Activated CD4-positive, alpha-beta memory T cell treated with anti-CD3 and anti-CD28 coated beads for 36 hours (primary cell): ENCODE data around the gene RBM44. TPM values are rescaled to one million over a fixed set of nuclear protein-coding genes. Genes with fewer than 3 reads are reported as not detected.
"Not testable (repeated sequence)": the region's sequence is repeated elsewhere in the genome, so short reads cannot be mapped to it uniquely, and the experiment has no call there.

Source experiments
- CTCF ChIA-PET: fragments of 350-600 bp; sonication (Branson Sonifier 250); formaldehyde crosslinking; loops from one replicate; lab custom pipeline; 2021; ENCODE audit warnings: antibody characterized with exemption, inconsistent platforms; lab: Charles Lee
- POLR2A ChIA-PET: fragments of 350-600 bp; sonication (Branson Sonifier 250); formaldehyde crosslinking; loops from one replicate; lab custom pipeline; 2021; ENCODE audit warnings: antibody characterized with exemption; lab: Charles Lee
- DNase-seq: peaks from one replicate; pipeline ENCODE4 v3.0.0-alpha.2; 2020
- H3K27ac Mint-ChIP-seq: one replicate; pipeline ENCODE4 v1.8.0; 2021; ENCODE audit warnings: mixed read lengths
- H3K27me3 Mint-ChIP-seq: one replicate; pipeline ENCODE4 v1.8.0; 2021; ENCODE audit warnings: mixed read lengths
- H3K36me3 Mint-ChIP-seq: one replicate; pipeline ENCODE4 v1.8.0; 2021; ENCODE audit warnings: mixed read lengths
- H3K4me1 Mint-ChIP-seq: one replicate; pipeline ENCODE4 v1.8.0; 2021; ENCODE audit warnings: low read depth, mixed read lengths
- H3K4me3 Mint-ChIP-seq: one replicate; pipeline ENCODE4 v1.8.0; 2021; ENCODE audit warnings: mild to moderate bottlenecking, mixed read lengths
- H3K9me3 Mint-ChIP-seq: one replicate; pipeline ENCODE4 v1.8.0; 2021; ENCODE audit warnings: mixed read lengths
- intact Hi-C: fragments of 100-400 bp; cut with micrococcal nuclease; formaldehyde crosslinking; loops from one replicate; pipeline ENCODE4 v1.15.1; 2023
- total RNA-seq, 2 experiments: library from RNA; stranded (reverse); gene quantifications; one replicate each; pipeline ENCODE4 v1.2.3, GENCODE V29; 2021

The RBM44 gene
- total RNA-seq, 2 experiments from 2014 or later: 0.69 to 0.75 TPM

DNA sequence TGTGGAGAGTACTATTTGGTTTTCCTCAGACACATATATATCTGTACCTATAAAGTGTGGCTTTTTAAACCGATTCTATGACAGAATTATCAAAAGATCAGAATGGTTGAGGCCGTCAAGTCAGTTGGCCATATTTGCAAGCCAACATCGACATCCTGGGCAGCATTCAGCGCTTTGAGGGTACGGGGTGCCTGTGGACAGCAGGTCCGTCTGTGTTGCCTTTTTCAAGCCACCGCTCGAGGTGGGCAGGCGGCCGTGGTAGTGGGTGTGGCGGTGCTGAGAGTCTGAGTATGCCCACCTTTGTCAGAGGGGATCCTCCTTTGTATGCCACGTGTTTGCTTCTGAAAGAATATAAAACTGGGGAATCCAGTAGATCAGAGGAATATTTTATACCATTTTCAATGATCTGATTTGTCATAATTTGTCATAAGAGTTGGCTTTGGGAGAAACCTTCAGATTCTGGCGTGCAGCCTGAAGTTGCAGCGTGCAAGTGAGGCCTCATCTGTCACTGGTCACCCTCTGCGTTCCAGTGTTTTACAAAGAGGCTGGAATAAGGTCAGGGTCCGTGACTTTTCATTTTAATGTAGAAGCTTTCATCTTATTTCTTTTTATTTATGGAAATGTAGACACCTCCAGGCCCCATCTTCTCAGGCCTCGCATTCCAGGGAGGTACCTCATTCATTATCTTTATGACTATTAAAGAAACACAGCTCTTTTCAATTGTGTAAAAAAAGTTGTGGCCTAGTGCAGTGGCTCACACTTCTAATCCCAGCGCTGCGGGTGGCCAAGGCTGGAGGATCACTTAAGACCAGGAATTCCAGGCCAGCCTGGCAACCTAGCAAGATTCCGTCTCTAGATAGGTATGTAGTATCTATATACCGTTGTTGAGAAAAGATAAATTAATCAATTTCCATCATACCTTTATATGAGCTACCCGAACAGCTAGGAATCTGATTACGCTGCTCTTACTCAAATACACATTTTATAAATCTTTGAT, 37.8 kb upstream of the RBM44 start:
- DNase-seq: no peak
- ChIA-PET CTCF (interaction anchor here (1.2 to 1.4 kb wide), 2 partner anchors 16 to 89 kb away, joined by 3 to 5 read pairs; no protein-coding TSS in a partner anchor), POLR2A (no interaction called here)
- Mint-ChIP-seq H3K9me3 (no peaks in the 10 kb centered on the region), H3K4me3 (no peak overlapping the region), H3K4me1 (no peaks in the 10 kb centered on the region), H3K36me3 (peaks cover 56% of the 10 kb centered on the region), H3K27me3 (no peaks in the 10 kb centered on the region), H3K27ac (no peak overlapping the region)
- intact Hi-C loops: no loop called here

- H3K27me3 Mint-ChIP-seq, H3K4me1 Mint-ChIP-seq, POLR2A ChIA-PET, intact Hi-C loops, DNase-seq, H3K4me3 Mint-ChIP-seq, H3K9me3 Mint-ChIP-seq: not testable (repeated sequence)
- Mint-ChIP-seq H3K27ac (peak overlapping the region; percentile 0), H3K36me3 (peaks cover 48% of the 10 kb centered on the region)
- CTCF ChIA-PET: interaction anchor here (1.4 kb wide), 1 partner anchor 17 kb away, joined by 5 read pairs; no protein-coding TSS in a partner anchor
Observed at GRCh38 chr2:237762291-237763182, 36.0 kb upstream of the RBM44 start.

GRCh38 chr2:237763812-237764211, 34.8 kb upstream of the RBM44 start:
- CTCF ChIA-PET: no interaction called here
- Mint-ChIP-seq H3K4me1 (no peaks in the 10 kb centered on the region), H3K27ac (no peak overlapping the region), H3K9me3 (no peaks in the 10 kb centered on the region), H3K4me3 (no peak overlapping the region), H3K27me3 (no peaks in the 10 kb centered on the region), H3K36me3 (peaks cover 45% of the 10 kb centered on the region)
- intact Hi-C loops: no loop called here
- no peak for DNase-seq
- POLR2A ChIA-PET: no interaction called here

DNA sequence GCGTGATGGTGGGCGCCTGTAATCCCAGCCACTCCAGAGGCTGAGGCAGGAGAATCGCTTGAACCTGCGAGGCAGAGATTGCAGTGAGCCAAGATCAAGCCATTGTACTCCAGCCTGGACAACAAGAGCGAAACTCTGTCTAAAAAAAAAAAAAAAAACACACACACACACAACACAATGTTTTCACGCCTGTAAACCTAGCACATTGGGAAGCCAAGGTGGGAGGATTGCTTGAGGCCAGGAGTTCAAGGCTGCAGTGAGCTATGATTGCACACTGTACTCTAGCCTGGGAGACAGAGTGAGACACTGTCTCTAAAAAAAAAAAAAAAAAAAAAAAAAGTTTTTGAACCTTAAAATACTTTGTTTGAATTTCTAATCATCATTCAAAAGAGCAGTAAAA, 33.5 kb upstream of the RBM44 start:
- intact Hi-C loops, H3K4me1 Mint-ChIP-seq, H3K9me3 Mint-ChIP-seq, POLR2A ChIA-PET, H3K4me3 Mint-ChIP-seq, DNase-seq, H3K27me3 Mint-ChIP-seq, H3K27ac Mint-ChIP-seq: not testable (repeated sequence)
- CTCF ChIA-PET: interaction anchor here (1.2 kb wide), 1 partner anchor 23 kb away, joined by 3 read pairs; no protein-coding TSS in a partner anchor
- H3K36me3 Mint-ChIP-seq: peaks cover 50% of the 10 kb centered on the region

- Mint-ChIP-seq H3K4me1 (no peaks in the 10 kb centered on the region), H3K9me3 (no peaks in the 10 kb centered on the region), H3K4me3 (no peak overlapping the region), H3K27me3 (no peaks in the 10 kb centered on the region), H3K36me3 (peaks cover 46% of the 10 kb centered on the region), H3K27ac (no peak overlapping the region)
- no peak for DNase-seq
- CTCF ChIA-PET: interaction anchor here (1.2 kb wide), 2 partner anchors 20 to 22 kb away, joined by 3 read pairs; no protein-coding TSS in a partner anchor
- intact Hi-C loops: no loop called here
- POLR2A ChIA-PET: no interaction called here
Observed at GRCh38 chr2:237765875-237766274, 32.7 kb upstream of the RBM44 start.

GRCh38 chr2:237766340-237766739, 32.2 kb upstream of the RBM44 start:
- Mint-ChIP-seq H3K4me3 (no peak overlapping the region), H3K27ac (no peak overlapping the region), H3K36me3 (peaks cover 46% of the 10 kb centered on the region), H3K27me3 (no peaks in the 10 kb centered on the region), H3K4me1 (no peaks in the 10 kb centered on the region), H3K9me3 (no peaks in the 10 kb centered on the region)
- no peak for DNase-seq
- intact Hi-C loops: no loop called here
- ChIA-PET CTCF (interaction anchor here (1.2 kb wide), 2 partner anchors 21 kb away, joined by 3 read pairs; no protein-coding TSS in a partner anchor), POLR2A (no interaction called here)

DNA sequence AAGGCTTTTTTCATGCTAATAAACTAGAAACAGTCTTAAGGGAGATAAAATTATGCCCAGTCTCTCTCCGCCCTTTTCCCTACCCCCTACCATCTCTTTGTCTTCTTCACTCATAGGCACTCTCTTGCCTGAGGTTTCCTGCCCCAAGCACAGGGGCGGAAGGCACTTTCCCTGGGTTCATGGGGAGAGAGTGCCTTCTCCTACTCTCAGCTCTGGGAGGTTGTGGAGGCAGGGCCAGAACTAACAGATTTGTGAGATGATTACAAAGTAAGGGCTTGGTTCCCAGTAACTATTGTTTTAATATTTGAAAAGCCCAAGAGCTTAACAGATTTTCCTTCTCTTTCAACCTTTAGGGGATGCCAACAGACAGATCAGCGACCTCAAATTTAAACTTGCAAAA, 26.1 kb upstream of the RBM44 start:
- intact Hi-C loops: no loop called here
- H3K9me3 Mint-ChIP-seq: no peaks in the 10 kb centered on the region
- no peak for DNase-seq
- H3K4me1 Mint-ChIP-seq: no peaks in the 10 kb centered on the region
- POLR2A ChIA-PET: no interaction called here
- no peak overlapping the region for H3K27ac Mint-ChIP-seq
- H3K27me3 Mint-ChIP-seq: no peaks in the 10 kb centered on the region
- no peak overlapping the region for H3K4me3 Mint-ChIP-seq
- H3K36me3 Mint-ChIP-seq: peaks cover 50% of the 10 kb centered on the region
- CTCF ChIA-PET: interaction anchor here (1.4 to 6.3 kb wide), 3 partner anchors 100 to 259 kb away, joined by 5 to 30 read pairs (median 6); no protein-coding TSS in a partner anchor

- no peaks in the 10 kb centered on the region for H3K4me1 Mint-ChIP-seq
- intact Hi-C loops: loop anchor here (1.0 kb wide), 2 partner anchors 101 to 193 kb away; no protein-coding TSS in a partner anchor
- no peaks in the 10 kb centered on the region for H3K27me3 Mint-ChIP-seq
- peaks cover 60% of the 10 kb centered on the region for H3K36me3 Mint-ChIP-seq
- CTCF ChIA-PET: interaction anchor here (1.3 to 6.3 kb wide), 3 partner anchors 81 to 261 kb away, joined by 3 to 30 read pairs (median 6); no protein-coding TSS in a partner anchor
- H3K27ac Mint-ChIP-seq: no peak overlapping the region
- POLR2A ChIA-PET: no interaction called here
- no peak overlapping the region for H3K4me3 Mint-ChIP-seq
- DNase-seq: no peak
- H3K9me3 Mint-ChIP-seq: no peaks in the 10 kb centered on the region
Observed at GRCh38 chr2:237773826-237774225, 24.8 kb upstream of the RBM44 start.

- Mint-ChIP-seq H3K9me3 (no peaks in the 10 kb centered on the region), H3K4me3 (no peak overlapping the region), H3K27ac (no peak overlapping the region), H3K4me1 (no peaks in the 10 kb centered on the region), H3K36me3 (peaks cover 64% of the 10 kb centered on the region), H3K27me3 (no peaks in the 10 kb centered on the region)
- ChIA-PET POLR2A (interaction anchor here (0.8 to 1.1 kb wide), 3 partner anchors 88 to 193 kb away, joined by 3 to 4 read pairs (median 3); no protein-coding TSS in a partner anchor), CTCF (interaction anchor here (0.7 to 6.3 kb wide), 11 partner anchors 11 to 262 kb away, joined by 3 to 30 read pairs (median 5); no protein-coding TSS in a partner anchor)
- DNase-seq: peak; percentile 62
- intact Hi-C loops: loop anchor here (1.0 kb wide), 2 partner anchors 102 to 194 kb away; no protein-coding TSS in a partner anchor
Observed at GRCh38 chr2:237774811-237775553, 23.6 kb upstream of the RBM44 start.

DNA sequence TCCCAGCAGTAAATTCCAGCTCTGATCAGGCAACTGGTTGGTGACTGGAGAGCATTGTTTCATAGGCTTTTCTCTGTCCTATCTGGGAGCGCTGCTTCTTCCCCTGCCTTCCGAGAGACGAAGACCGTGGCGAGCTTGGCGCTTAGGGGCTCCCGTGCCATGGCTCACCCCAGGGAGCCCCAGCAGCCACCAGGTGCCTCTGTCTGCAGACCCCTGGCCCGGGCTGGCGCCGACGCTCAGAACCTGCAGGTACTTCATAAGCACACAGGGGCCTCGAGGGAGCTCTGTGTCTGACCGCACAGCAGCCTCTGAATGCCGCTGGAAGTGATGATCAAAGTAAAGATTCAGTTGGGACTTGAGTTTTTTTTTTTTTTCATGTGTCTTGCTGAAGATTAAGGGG, 19.1 kb upstream of the RBM44 start:
- intact Hi-C loops: no loop called here
- ChIA-PET POLR2A (interaction anchor here (0.7 kb wide), 1 partner anchor 584 kb away, joined by 6 read pairs; no protein-coding TSS in a partner anchor), CTCF (interaction anchor here (0.7 to 2.3 kb wide), 5 partner anchors 34 to 480 kb away, joined by 3 to 6 read pairs (median 3); no protein-coding TSS in a partner anchor)
- Mint-ChIP-seq H3K4me3 (no peak overlapping the region), H3K27me3 (no peaks in the 10 kb centered on the region), H3K4me1 (no peaks in the 10 kb centered on the region), H3K36me3 (peaks cover 77% of the 10 kb centered on the region), H3K27ac (no peak overlapping the region), H3K9me3 (peaks cover 15% of the 10 kb centered on the region)
- no peak for DNase-seq

- CTCF ChIA-PET: no interaction called here
- Mint-ChIP-seq H3K27ac (no peak overlapping the region), H3K36me3 (peaks cover 76% of the 10 kb centered on the region), H3K4me3 (no peak overlapping the region), H3K9me3 (peaks cover 30% of the 10 kb centered on the region), H3K4me1 (no peaks in the 10 kb centered on the region), H3K27me3 (no peaks in the 10 kb centered on the region)
- no peak for DNase-seq
- intact Hi-C loops: no loop called here
- POLR2A ChIA-PET: no interaction called here
Observed at GRCh38 chr2:237782181-237782580, 16.4 kb upstream of the RBM44 start.
